Body of pancreas (tissue), 4 donors: ENCODE measurements around the gene COTL1.

ENCODE experiments used
- CTCF ChIP-seq, 7 experiments: fragments of 450-650 bp in 4 of 7; fragments of 200-600 bp in 3 of 7; sonication (generic) in 3 of 7; IDR thresholded peaks; one replicate each; pipeline ENCODE4 v1.5.1; 2016 to 2019; ENCODE audit warnings: antibody characterized with exemption in 7 of 7
- POLR2A ChIP-seq, 3 donors: fragments of 450-650 bp; IDR thresholded peaks; one replicate each; pipeline ENCODE4 v1.6.1; 2016; ENCODE audit warnings: antibody characterized with exemption in 3 of 3, mild to moderate bottlenecking in 2 of 3

GRCh38 chr16:84550096-84550495 is 67.8 kb downstream of the COTL1 start:
- TF ChIP-seq CTCF (IDR thresholded peaks at IDR 0.05) (no peak), POLR2A (IDR thresholded peaks at IDR 0.05) (no peak)
